HL-60 (cell line): ENCODE results near the gene CLECL1.

Experiments
- POLR2AphosphoS5 ChIP-seq: IDR thresholded peaks from 2 replicates; pipeline ENCODE4 v1.6.1; 2012; ENCODE audit warnings: low read depth
- TF ChIP-seq, protein P1 (sequence below): IDR thresholded peaks from one replicate; pipeline ENCODE4 v1.5.1; 2011; ENCODE audit warnings: low read length, control low read depth, inconsistent platforms; ENCODE audit not compliant: insufficient read depth
- TF ChIP-seq, protein P2 (sequence below): IDR thresholded peaks from 2 replicates; pipeline ENCODE4 v1.6.1; 2012; ENCODE audit warnings: low read depth; ENCODE audit not compliant: insufficient replicate concordance

DNA sequence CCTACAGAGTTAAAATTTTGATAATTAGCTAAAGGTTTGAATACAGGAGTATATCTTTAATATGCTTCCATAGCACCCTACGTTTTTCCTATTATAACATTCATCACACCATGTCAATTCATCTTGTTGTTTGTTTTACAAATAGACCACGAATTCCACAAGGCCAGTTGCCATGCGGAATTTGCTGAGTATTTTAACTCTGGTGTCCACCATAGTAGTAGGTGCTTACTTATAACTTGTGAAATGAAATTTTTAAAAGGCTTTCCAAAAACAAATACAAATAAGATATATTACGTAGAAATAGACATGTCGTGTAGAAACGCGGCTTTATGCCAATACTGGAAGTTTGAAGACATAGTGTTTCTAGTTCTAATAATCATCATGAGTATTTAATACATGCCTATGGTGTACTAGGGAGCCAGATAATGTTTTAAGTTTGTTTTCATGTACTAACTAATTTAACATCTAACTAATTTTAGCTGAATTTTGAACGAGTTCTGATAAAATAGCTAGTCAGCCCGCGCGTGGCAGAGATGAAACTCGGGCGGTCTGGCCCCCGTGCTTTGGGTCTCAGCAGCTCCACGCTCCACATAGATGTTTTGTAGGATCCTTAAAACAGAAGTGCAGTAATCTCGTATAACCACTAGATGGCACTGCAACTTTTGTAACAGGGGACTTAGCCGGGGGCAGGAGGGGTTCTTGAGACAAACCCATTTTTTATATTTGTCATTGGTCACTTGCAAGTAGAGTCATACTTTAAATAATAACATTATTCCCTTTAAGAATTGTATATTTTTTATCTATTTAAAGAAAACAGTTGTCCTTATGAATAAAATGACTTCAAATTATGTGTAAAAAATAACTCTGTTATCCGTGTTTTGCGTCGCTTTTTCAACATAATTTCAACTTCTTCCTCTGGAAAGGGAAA lies 17.6 kb upstream of the CLECL1 start:
- TF ChIP-seq, protein P1, sequence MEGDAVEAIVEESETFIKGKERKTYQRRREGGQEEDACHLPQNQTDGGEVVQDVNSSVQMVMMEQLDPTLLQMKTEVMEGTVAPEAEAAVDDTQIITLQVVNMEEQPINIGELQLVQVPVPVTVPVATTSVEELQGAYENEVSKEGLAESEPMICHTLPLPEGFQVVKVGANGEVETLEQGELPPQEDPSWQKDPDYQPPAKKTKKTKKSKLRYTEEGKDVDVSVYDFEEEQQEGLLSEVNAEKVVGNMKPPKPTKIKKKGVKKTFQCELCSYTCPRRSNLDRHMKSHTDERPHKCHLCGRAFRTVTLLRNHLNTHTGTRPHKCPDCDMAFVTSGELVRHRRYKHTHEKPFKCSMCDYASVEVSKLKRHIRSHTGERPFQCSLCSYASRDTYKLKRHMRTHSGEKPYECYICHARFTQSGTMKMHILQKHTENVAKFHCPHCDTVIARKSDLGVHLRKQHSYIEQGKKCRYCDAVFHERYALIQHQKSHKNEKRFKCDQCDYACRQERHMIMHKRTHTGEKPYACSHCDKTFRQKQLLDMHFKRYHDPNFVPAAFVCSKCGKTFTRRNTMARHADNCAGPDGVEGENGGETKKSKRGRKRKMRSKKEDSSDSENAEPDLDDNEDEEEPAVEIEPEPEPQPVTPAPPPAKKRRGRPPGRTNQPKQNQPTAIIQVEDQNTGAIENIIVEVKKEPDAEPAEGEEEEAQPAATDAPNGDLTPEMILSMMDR, result peak; percentile 66
- TF ChIP-seq, protein P2, sequence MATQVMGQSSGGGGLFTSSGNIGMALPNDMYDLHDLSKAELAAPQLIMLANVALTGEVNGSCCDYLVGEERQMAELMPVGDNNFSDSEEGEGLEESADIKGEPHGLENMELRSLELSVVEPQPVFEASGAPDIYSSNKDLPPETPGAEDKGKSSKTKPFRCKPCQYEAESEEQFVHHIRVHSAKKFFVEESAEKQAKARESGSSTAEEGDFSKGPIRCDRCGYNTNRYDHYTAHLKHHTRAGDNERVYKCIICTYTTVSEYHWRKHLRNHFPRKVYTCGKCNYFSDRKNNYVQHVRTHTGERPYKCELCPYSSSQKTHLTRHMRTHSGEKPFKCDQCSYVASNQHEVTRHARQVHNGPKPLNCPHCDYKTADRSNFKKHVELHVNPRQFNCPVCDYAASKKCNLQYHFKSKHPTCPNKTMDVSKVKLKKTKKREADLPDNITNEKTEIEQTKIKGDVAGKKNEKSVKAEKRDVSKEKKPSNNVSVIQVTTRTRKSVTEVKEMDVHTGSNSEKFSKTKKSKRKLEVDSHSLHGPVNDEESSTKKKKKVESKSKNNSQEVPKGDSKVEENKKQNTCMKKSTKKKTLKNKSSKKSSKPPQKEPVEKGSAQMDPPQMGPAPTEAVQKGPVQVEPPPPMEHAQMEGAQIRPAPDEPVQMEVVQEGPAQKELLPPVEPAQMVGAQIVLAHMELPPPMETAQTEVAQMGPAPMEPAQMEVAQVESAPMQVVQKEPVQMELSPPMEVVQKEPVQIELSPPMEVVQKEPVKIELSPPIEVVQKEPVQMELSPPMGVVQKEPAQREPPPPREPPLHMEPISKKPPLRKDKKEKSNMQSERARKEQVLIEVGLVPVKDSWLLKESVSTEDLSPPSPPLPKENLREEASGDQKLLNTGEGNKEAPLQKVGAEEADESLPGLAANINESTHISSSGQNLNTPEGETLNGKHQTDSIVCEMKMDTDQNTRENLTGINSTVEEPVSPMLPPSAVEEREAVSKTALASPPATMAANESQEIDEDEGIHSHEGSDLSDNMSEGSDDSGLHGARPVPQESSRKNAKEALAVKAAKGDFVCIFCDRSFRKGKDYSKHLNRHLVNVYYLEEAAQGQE, result no peak
- no peak for TF ChIP-seq POLR2AphosphoS5
